ENCODE data around the gene ZNF618. TPM values are rescaled to one million over a fixed set of nuclear protein-coding genes. Genes with fewer than 3 reads are reported as not detected.
A peak's percentile ranks its signal among the peaks of the same experiment; 100 is the strongest.
"Not testable (repeated sequence)": the region's sequence is repeated elsewhere in the genome, so short reads cannot be mapped to it uniquely, and the experiment has no call there.

Gene ZNF618
- total and polyA plus RNA-seq, 2 donors: 3.0 to 7.8 TPM

GRCh38 chr9:114077162-114077837, 201.2 kb downstream of the ZNF618 start:
- Histone ChIP-seq H3K36me3 (ENCODE audit: insufficient read depth) (no peaks in the 10 kb centered on the region), H3K27ac (ENCODE audit: low read depth) (no peak overlapping the region), H3K4me3 (ENCODE audit: low read depth, low read length) (no peak overlapping the region), H3K4me1 (ENCODE audit: insufficient read depth) (no peaks in the 10 kb centered on the region)
- 72% methylated on average over 7 of the region's 7 CpGs for WGBS
- DNase-seq (ENCODE audit: extremely low spot score): no peak

- H3K36me3 ChIP-seq (ENCODE audit: insufficient read depth): no peaks in the 10 kb centered on the region
- 59% methylated on average over 16 of the region's 16 CpGs for WGBS
- DNase-seq (ENCODE audit: extremely low spot score): no peak
- no peak within 1 kb of the TSS for H3K27ac ChIP-seq (ENCODE audit: low read depth)
- H3K4me3 ChIP-seq (ENCODE audit: low read depth, low read length): no peak within 1 kb of the TSS
- no peaks in the 10 kb centered on the region for H3K4me1 ChIP-seq (ENCODE audit: insufficient read depth)
Observed at GRCh38 chr9:114078021-114078780, 202.1 kb downstream of the ZNF618 start, which contains the start of gene AMBP. TSS of gene AMBP (minus strand) at chr9:114078300. CDS start at chr9:114078209, 91 bp downstream.

- 82% methylated on average over 7 of the region's 7 CpGs for WGBS
- H3K36me3 ChIP-seq (ENCODE audit: insufficient read depth): no peaks in the 10 kb centered on the region
- H3K4me1 ChIP-seq (ENCODE audit: insufficient read depth): no peaks in the 10 kb centered on the region
- no peak for DNase-seq (ENCODE audit: extremely low spot score)
- H3K27ac ChIP-seq (ENCODE audit: low read depth): no peak overlapping the region
- H3K4me3 ChIP-seq (ENCODE audit: low read depth, low read length): no peak overlapping the region
Observed at GRCh38 chr9:114078781-114079156, 202.7 kb downstream of the ZNF618 start.

GRCh38 chr9:114080195-114080772, 204.2 kb downstream of the ZNF618 start:
- 86% methylated on average over 5 of the region's 5 CpGs for WGBS
- no peak for DNase-seq (ENCODE audit: extremely low spot score)
- H3K27ac ChIP-seq (ENCODE audit: low read depth): no peak overlapping the region
- H3K4me1 ChIP-seq (ENCODE audit: insufficient read depth): no peaks in the 10 kb centered on the region
- H3K4me3 ChIP-seq (ENCODE audit: low read depth, low read length): no peak overlapping the region
- no peaks in the 10 kb centered on the region for H3K36me3 ChIP-seq (ENCODE audit: insufficient read depth)

- H3K36me3 ChIP-seq (ENCODE audit: insufficient read depth): no peaks in the 10 kb centered on the region
- no peak overlapping the region for H3K4me3 ChIP-seq (ENCODE audit: low read depth, low read length)
- no peak overlapping the region for H3K27ac ChIP-seq (ENCODE audit: low read depth)
- WGBS: 94% methylated on average over 7 of the region's 7 CpGs
- H3K4me1 ChIP-seq (ENCODE audit: insufficient read depth): no peaks in the 10 kb centered on the region
- DNase-seq (ENCODE audit: extremely low spot score): no peak
Observed at GRCh38 chr9:114080773-114081440, 204.8 kb downstream of the ZNF618 start.

GRCh38 chr9:114081441-114082016, 205.4 kb downstream of the ZNF618 start:
- DNase-seq (ENCODE audit: extremely low spot score): no peak
- Histone ChIP-seq H3K36me3 (ENCODE audit: insufficient read depth) (no peaks in the 10 kb centered on the region), H3K27ac (ENCODE audit: low read depth) (no peak overlapping the region), H3K4me3 (ENCODE audit: low read depth, low read length) (no peak overlapping the region), H3K4me1 (ENCODE audit: insufficient read depth) (no peaks in the 10 kb centered on the region)
- WGBS: 84% methylated on average over 6 of the region's 6 CpGs

GRCh38 chr9:114082017-114082762, 206.1 kb downstream of the ZNF618 start:
- no peaks in the 10 kb centered on the region for H3K4me1 ChIP-seq (ENCODE audit: insufficient read depth)
- no peaks in the 10 kb centered on the region for H3K36me3 ChIP-seq (ENCODE audit: insufficient read depth)
- no peak overlapping the region for H3K4me3 ChIP-seq (ENCODE audit: low read depth, low read length)
- 51% methylated on average over 10 of the region's 10 CpGs for WGBS
- peak; percentile 85 for DNase-seq (ENCODE audit: extremely low spot score)
- H3K27ac ChIP-seq (ENCODE audit: low read depth): no peak overlapping the region

- not testable (repeated sequence) for DNase-seq (ENCODE audit: extremely low spot score); H3K4me3 ChIP-seq (ENCODE audit: low read depth, low read length); H3K36me3 ChIP-seq (ENCODE audit: insufficient read depth); H3K27ac ChIP-seq (ENCODE audit: low read depth); H3K4me1 ChIP-seq (ENCODE audit: insufficient read depth)
- WGBS: 40% methylated on average over 13 of the region's 13 CpGs
Observed at GRCh38 chr9:114082763-114083412, 206.8 kb downstream of the ZNF618 start.

GRCh38 chr9:114083666-114084065, 207.6 kb downstream of the ZNF618 start:
- 91% methylated on average over 6 of the region's 6 CpGs for WGBS
- no peak for DNase-seq (ENCODE audit: extremely low spot score)

GRCh38 chr9:114084282-114085073, 208.4 kb downstream of the ZNF618 start:
- Histone ChIP-seq H3K4me3 (ENCODE audit: low read depth, low read length) (no peak overlapping the region), H3K27ac (ENCODE audit: low read depth) (no peak overlapping the region), H3K4me1 (ENCODE audit: insufficient read depth) (no peaks in the 10 kb centered on the region), H3K36me3 (ENCODE audit: insufficient read depth) (no peaks in the 10 kb centered on the region)
- 86% methylated on average over 11 of the region's 11 CpGs for WGBS
- DNase-seq (ENCODE audit: extremely low spot score): no peak

More at GRCh38 chr9:114083666-114084065, 207.6 kb downstream of the ZNF618 start:
- Histone ChIP-seq H3K4me1 (ENCODE audit: insufficient read depth) (no peaks in the 10 kb centered on the region), H3K4me3 (ENCODE audit: low read depth, low read length) (no peak overlapping the region), H3K36me3 (ENCODE audit: insufficient read depth) (no peaks in the 10 kb centered on the region), H3K27ac (ENCODE audit: low read depth) (no peak overlapping the region)

- WGBS: 94% methylated on average over 9 of the region's 9 CpGs
- no peak for DNase-seq (ENCODE audit: extremely low spot score)
Observed at GRCh38 chr9:114085387-114085789, 209.3 kb downstream of the ZNF618 start.

GRCh38 chr9:114086009-114086408, 209.9 kb downstream of the ZNF618 start:
- Histone ChIP-seq H3K36me3 (ENCODE audit: insufficient read depth) (no peaks in the 10 kb centered on the region), H3K4me1 (ENCODE audit: insufficient read depth) (no peaks in the 10 kb centered on the region), H3K27ac (ENCODE audit: low read depth) (no peak overlapping the region), H3K4me3 (ENCODE audit: low read depth, low read length) (no peak overlapping the region)
- 92% methylated on average over 6 of the region's 6 CpGs for WGBS
- no peak for DNase-seq (ENCODE audit: extremely low spot score)

More at GRCh38 chr9:114085387-114085789, 209.3 kb downstream of the ZNF618 start:
- Histone ChIP-seq H3K36me3 (ENCODE audit: insufficient read depth) (no peaks in the 10 kb centered on the region), H3K27ac (ENCODE audit: low read depth) (no peak overlapping the region), H3K4me3 (ENCODE audit: low read depth, low read length) (no peak overlapping the region), H3K4me1 (ENCODE audit: insufficient read depth) (no peaks in the 10 kb centered on the region)
